ENCODE data around the gene RALB. TPM values are rescaled to one million over a fixed set of nuclear protein-coding genes. Genes with fewer than 3 reads are reported as not detected.

The RALB gene
- total RNA-seq, 2 donors from 2014 or later: 37.1 to 45.8 TPM

DNA sequence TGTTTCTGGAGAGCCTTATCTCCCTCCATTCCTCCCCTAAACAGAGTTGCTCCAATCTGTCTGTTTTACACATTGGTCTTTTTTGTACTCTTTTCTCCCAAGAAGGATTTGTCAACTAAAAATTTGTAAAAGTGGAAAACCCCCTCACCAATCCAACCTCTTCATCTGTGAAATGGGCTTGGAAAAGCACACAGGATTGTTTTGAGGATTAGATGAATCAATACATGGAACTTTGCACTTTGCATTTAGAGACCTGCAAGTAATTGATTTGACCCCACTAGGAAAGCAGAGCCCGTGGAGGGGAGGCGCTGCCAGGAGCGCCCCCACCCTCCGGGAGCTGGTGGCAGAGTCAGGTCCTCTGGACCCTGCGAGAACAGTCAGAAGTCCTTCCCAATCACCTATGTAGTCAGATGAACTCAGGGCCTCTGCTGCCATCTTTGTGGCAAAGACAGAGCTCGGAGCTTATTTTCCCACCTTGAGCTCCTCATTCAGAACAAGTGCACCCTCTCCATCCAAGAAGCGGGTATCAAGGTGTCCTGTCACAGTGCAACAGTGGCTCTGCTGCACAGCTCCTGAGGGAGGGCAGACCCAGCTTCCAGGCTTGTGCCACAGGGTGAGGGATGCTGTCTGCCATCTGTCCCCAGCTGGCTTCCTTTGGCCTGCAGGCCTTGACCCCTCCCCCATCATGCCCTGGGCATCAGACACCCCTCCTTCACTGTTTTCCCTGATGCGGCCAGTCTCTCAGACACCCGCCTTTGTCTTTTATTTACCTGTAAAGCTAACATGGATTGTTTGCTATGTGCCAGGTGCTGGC is 27.7 kb upstream of the RALB start:
- Mint-ChIP-seq H3K27me3 (ENCODE audit: insufficient read depth) (peaks cover 32% of the 10 kb centered on the region), H3K36me3 (ENCODE audit: low read depth) (peaks cover 22% of the 10 kb centered on the region), H3K9me3 (peaks cover 6% of the 10 kb centered on the region), H3K4me3 (no peak overlapping the region), H3K27ac (no peak overlapping the region), H3K4me1 (peaks cover 39% of the 10 kb centered on the region)
- Histone ChIP-seq H3K27me3 (ENCODE audit: control insufficient read depth, insufficient read depth, low read length, poor library complexity, severe bottlenecking) (peaks cover 17% of the 10 kb centered on the region), H3K36me3 (ENCODE audit: control insufficient read depth, insufficient read depth, low read length) (peaks cover 13% of the 10 kb centered on the region), H3K4me3 (ENCODE audit: low read length) (no peak overlapping the region), H3K27ac (ENCODE audit: low read depth, low read length) (no peak overlapping the region), H3K4me1 (ENCODE audit: control insufficient read depth, insufficient read depth, low read length) (peaks cover 11% of the 10 kb centered on the region), H3K9ac (ENCODE audit: extremely low read depth, low read length, poor library complexity, severe bottlenecking) (no peak overlapping the region), H3K9me3 (ENCODE audit: control insufficient read depth, low read length) (peaks cover 7% of the 10 kb centered on the region)
- WGBS, 2 experiments (ENCODE audit: insufficient coverage in 1 of 2, insufficient read length in 1 of 2): 94 to 98% methylated on average over 7 to 9 of the region's 9 CpGs
- no peak for TF ChIP-seq CTCF (conservative IDR thresholded peaks at IDR 0.05)
- DNase-seq: peak; percentile 38

GRCh38 chr2:120225549-120226065 is 27.0 kb upstream of the RALB start:
- H3K4me3 Mint-ChIP-seq: no peak overlapping the region
- H3K27ac ChIP-seq (ENCODE audit: low read depth, low read length): no peak overlapping the region
- 89 to 100% methylated on average over 3 to 9 of the region's 9 CpGs for WGBS, 2 experiments (ENCODE audit: insufficient coverage in 1 of 2, insufficient read length in 1 of 2)
- peaks cover 6% of the 10 kb centered on the region for H3K9me3 Mint-ChIP-seq
- H3K4me1 Mint-ChIP-seq: peaks cover 39% of the 10 kb centered on the region
- H3K27ac Mint-ChIP-seq: no peak overlapping the region
- H3K9ac ChIP-seq (ENCODE audit: extremely low read depth, low read length, poor library complexity, severe bottlenecking): no peak overlapping the region
- H3K36me3 ChIP-seq (ENCODE audit: control insufficient read depth, insufficient read depth, low read length): peaks cover 12% of the 10 kb centered on the region
- no peak overlapping the region for H3K4me3 ChIP-seq (ENCODE audit: low read length)
- peaks cover 18% of the 10 kb centered on the region for H3K36me3 Mint-ChIP-seq (ENCODE audit: low read depth)
- H3K27me3 Mint-ChIP-seq (ENCODE audit: insufficient read depth): peaks cover 32% of the 10 kb centered on the region
- peaks cover 7% of the 10 kb centered on the region for H3K9me3 ChIP-seq (ENCODE audit: control insufficient read depth, low read length)
- peaks cover 17% of the 10 kb centered on the region for H3K27me3 ChIP-seq (ENCODE audit: control insufficient read depth, insufficient read depth, low read length, poor library complexity, severe bottlenecking)
- TF ChIP-seq CTCF (conservative IDR thresholded peaks at IDR 0.05): no peak
- peaks cover 11% of the 10 kb centered on the region for H3K4me1 ChIP-seq (ENCODE audit: control insufficient read depth, insufficient read depth, low read length)
- no peak for DNase-seq

GRCh38 chr2:120226316-120226715 is 26.3 kb upstream of the RALB start:
- H3K36me3 ChIP-seq (ENCODE audit: control insufficient read depth, insufficient read depth, low read length): peaks cover 8% of the 10 kb centered on the region
- no peak overlapping the region for H3K9ac ChIP-seq (ENCODE audit: extremely low read depth, low read length, poor library complexity, severe bottlenecking)
- Mint-ChIP-seq H3K4me1 (peaks cover 32% of the 10 kb centered on the region), H3K27ac (no peak overlapping the region), H3K36me3 (ENCODE audit: low read depth) (peaks cover 12% of the 10 kb centered on the region), H3K27me3 (ENCODE audit: insufficient read depth) (peaks cover 32% of the 10 kb centered on the region), H3K4me3 (no peak overlapping the region), H3K9me3 (peaks cover 6% of the 10 kb centered on the region)
- no peak overlapping the region for H3K27ac ChIP-seq (ENCODE audit: low read depth, low read length)
- H3K4me1 ChIP-seq (ENCODE audit: control insufficient read depth, insufficient read depth, low read length): peaks cover 16% of the 10 kb centered on the region
- WGBS, 2 experiments (ENCODE audit: insufficient coverage in 1 of 2, insufficient read length in 1 of 2): 93 to 95% methylated on average over 7 to 9 of the region's 9 CpGs
- no peak for TF ChIP-seq CTCF (conservative IDR thresholded peaks at IDR 0.05)
- no peak overlapping the region for H3K4me3 ChIP-seq (ENCODE audit: low read length)
- peaks cover 17% of the 10 kb centered on the region for H3K27me3 ChIP-seq (ENCODE audit: control insufficient read depth, insufficient read depth, low read length, poor library complexity, severe bottlenecking)
- peaks cover 7% of the 10 kb centered on the region for H3K9me3 ChIP-seq (ENCODE audit: control insufficient read depth, low read length)
- no peak for DNase-seq
